HG02852 (cell line): ENCODE results near the gene TPGS1.
A peak's percentile ranks its signal among the peaks of the same experiment; 100 is the strongest.

Experiments
- ATAC-seq: cut with Tn5 transposase; IDR thresholded peaks from one replicate; pipeline ENCODE4 v1.9.1; 2021; ENCODE audit warnings: mild to moderate bottlenecking, moderate library complexity; ENCODE audit not compliant: unreplicated experiment

Gene TPGS1

DNA sequence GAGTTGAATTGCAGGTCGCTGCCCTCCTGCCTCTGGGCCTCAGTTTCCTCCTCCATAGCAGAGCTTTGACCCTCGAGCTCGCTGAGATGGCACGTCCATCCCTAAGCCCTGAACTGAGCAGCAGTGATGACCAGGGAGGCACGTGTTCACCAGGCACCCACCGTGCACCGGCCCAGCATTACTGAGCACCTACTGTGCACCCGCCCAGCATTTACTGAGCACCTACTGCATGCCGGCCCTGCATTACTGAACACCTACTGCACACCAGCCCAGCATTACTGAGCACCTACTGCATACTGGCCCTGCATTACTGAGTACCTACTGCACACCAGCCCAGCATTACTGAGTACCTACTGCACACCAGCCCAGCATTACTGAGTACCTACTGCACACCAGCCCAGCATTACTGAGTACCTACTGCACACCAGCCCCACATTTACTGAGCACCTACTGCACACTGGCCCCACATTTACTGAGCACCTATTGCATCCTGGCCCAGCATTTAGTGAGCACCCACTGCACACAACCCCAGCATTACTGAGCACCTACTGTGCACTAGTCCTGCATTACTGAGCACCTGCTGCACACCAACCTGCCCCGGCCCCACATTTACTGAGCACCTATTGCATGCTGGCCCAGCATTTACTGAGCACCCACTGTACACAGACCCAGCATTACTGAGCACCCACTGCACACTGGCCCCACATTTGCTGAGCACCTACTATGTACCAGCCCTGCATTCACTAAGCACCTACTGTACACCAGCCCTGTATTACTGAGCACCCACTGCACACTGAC, 6.3 kb downstream of the TPGS1 start:
- ATAC-seq = no peak

DNA sequence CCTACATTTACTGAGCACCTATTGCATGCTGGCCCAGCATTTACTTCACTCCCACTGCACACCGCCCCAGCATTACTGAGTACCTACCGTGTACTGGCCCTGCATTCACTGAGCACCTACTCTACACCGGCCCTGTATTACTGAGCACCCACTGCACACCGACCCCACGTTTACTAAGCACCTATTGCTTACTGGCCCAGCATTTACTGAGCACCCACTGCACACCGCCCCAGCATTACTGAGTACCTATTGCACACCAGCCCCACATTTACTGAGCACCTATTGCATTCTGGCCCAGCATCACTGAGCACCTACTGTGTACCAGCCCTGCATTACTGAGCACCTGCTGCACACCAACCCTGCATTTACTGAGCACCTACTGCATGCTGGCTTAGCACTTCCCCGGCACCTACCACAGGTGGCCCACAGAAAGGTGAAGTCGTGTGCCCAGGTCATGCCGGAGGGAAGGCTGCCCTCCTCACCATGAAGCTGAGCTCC, 6.9 kb downstream of the TPGS1 start:
- ATAC-seq = no peak

DNA sequence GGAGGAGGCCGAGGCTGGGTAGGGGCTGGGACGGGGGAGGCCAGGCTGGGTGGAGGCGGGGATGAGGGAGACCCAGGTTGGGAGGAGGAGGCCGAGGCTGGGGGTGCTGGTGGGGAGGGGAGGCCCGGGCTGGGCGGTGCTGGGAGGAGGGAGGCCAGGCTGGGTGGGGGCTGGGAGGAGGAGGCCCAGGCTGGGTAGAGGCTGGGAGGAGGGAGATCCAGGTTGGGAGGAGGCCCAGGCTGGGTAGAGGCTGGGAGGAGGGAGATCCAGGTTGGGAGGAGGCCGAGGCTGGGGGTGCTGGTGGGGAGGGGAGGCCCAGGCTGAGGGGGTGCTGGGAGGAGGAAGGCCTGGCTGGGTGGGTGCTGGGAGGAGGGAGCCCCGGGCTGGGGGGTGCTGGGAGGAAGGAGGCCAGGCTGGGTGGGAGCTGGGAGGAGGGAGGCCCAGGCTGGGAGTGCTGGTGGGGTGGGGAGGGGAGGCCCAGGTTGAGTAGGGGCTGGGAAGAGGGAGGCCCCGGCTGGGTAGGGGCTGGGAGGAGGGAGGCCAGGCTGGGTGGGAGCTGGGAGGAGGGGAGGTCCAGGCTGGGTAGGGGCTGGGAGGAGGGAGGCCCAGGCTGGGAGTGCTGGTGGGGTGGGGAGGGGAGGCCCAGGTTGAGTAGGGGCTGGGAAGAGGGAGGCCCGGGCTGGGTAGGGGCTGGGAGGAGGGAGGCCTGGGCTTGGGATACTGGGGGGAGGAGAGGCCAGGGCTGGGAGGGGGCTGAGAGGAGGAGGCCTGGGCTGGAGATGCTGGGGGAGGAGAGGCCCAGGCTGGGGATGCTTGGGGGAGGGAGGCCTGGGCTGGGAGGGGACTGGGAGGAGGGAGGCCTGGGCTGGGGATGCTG, 10.7 kb downstream of the TPGS1 start:
- no peak for ATAC-seq

DNA sequence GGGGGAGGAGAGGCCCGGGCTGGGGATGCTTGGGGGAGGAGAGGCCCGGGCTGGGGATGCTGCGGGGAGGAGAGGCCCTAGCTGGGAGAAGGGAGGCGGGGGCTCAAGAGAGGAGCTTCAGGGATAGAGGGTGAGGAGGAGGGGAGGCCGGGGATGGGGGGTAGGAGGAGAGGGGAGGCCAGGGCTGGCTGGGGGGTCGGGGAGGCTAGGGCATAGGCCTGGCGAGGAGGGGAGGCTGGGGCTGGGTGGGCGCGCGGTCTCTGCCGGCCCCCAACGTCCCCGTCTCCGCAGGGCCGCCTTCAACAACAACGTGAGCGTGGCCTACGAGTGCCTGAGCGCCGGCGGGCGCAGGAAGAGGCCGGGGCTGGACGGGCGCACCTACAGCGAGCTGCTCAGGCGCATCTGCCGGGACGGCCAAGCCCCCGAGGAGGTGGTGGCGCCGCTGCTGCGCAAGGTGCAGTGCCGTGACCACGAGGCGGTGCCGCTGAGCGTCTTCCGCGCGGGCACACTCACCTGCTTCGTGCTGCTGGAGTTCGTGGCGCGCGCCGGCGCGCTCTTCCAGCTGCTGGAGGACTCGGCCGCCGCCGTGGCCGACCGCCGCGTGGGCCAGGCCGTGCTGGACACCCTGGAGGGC, 11.4 kb downstream of the TPGS1 start:
- ATAC-seq = no peak

DNA sequence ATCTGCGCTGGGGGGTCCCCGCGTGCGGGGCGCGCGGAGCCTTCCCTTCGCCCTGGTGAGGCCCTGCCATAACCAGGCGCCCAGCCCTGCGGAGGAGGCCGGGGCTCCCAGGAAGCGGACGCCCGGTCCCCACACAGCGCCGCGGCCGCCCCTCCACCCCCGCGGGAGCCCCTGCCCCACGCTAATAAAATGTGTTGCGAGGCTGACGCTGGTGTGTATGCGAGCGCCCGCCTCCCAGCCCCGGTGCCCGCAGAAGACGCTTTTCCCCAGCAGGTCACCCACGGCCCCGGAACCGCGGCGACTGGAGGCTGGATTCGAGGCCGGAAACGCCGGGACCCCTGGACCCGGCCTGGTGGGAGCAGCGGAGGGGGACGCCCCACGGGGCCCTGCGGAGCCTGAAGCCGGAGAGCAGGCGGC, 12.2 kb downstream of the TPGS1 start:
- no peak for ATAC-seq

DNA sequence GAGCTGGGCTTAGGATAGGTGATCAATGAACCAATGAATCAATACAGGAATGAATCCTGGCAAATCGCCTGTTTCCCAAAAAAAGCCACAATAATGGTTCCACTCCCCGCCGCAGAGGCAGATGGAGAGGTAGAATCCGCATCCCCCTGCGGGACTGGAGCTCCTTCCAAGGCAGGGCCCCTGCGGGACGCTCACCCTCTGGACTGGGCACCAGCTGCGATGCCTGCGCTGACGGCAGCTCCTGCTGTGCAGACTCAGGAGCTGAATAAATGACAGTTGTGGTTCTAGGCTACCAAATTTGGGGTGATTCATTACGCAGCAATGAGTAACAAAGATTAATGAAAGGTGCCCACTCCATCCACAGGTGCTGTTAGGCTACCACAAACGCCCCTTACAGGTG, 15.4 kb downstream of the TPGS1 start:
- ATAC-seq = no peak

DNA sequence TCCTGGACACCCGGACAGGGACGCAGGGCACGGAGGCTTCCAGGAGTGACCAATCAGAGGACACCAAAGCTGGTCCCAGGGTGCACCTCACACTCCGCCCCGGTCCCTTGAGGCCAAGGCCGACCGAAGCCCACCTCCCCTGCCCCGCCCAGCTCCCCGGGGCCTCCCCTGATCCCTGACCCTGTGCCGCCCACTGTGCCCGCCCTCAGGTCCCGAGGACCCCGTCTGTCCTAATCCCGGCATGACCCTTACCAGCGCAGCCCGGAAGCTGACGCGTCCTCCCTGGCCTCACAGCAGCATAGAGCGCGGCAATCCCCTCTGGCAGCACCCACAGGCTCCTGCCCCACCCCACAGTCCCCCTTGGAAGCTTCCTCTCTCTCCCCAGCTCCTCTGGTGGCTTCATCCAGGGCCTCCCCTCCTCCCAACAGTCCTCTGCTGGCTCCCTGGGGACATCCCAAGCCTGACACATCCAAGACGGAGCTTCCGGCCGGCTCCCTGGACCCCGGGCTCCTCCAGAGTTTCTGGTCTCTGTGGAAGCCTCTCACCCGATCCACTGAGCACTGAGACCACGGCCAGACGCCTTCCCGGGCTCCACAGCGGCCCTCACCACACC, 16.9 kb downstream of the TPGS1 start:
- no peak for ATAC-seq

DNA sequence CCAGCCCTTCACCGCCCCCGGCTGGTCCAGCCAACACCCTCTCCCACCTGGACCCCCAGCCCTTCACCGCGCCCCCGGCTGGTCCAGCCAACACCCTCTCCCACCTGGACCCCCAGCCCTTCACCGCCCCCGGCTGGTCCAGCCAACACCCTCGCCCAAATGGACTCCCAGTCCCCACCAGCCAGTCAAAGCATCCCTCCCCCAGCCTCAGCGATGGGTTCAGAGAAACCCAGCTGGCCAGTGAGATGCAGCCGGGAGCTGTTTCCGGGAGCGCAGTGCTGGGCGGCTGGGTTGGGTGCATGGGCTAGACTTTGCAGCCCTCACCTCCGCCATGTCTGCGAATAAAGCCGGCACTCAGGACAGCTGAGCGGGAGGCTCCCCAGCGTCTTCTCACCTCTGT, 17.7 kb downstream of the TPGS1 start:
- no peak for ATAC-seq

DNA sequence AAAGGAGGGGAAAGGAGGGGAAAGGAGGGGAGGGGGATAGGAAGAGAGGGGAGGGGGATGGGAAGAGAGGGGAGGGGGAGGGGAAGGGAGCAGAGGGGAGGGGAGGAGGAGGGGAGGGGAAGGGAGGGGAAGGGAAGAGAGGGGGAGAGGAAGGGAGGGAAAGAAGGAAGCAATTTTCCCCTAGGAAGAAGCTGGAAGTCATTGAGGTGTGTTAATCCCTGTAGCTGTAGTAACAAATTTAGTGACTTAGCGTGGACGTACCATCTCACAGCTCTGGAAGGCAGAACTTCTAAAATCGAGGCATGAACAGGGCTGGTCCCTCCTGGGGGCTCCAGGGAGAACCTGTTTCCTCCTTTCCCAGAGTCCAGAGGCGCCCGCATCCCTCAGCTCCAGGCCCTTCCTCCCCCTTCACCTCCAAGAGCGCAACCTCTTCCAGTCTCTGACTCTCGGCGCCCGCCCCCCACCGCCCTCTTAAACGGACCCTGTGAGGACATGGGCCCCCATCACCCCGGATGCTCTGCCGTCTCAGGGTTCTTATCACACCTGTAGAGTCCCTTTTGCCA, 18.6 kb downstream of the TPGS1 start:
- ATAC-seq = no peak

DNA sequence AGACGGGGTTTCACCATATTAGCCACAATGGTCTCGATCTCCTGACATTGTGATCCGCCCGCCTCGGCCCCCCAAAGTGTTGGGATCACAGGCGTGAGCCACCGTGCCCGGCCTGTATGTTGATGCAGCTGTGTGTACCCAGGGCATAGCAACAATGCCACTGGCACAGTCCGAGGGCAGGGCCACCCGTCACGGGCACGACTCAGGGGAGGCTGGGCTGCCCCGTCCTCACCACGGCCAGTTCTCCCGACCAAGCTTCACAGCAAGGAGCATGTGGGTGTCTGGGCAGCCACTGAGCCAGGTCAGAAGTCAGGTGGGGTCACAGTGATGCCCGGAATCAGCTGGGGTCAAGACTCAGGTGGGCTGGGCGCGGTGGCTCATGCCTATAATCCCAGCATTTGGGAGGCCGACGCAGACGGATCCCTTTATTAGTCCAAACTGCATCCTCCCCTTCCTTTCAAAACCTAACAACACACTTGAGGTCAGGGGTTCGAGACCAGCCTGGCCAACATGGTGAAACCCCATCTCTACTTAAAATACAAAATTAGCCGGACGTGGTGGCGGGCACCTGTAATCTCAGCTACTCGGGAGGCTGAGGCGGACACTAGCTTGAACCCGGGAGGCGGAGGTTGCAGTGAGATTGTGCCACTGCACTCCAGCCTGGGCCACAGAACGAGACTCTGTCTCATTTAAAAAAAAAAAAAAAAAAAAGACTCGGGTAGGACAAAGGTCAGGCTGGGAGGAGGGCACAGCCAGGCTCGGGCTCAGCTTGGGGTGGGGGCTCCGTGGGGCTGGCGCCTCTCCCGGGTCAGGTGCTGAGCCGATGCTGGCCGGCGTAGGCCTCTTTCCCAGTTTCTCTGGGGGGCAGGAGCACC, 23.1 kb downstream of the TPGS1 start:
- no peak for ATAC-seq

DNA sequence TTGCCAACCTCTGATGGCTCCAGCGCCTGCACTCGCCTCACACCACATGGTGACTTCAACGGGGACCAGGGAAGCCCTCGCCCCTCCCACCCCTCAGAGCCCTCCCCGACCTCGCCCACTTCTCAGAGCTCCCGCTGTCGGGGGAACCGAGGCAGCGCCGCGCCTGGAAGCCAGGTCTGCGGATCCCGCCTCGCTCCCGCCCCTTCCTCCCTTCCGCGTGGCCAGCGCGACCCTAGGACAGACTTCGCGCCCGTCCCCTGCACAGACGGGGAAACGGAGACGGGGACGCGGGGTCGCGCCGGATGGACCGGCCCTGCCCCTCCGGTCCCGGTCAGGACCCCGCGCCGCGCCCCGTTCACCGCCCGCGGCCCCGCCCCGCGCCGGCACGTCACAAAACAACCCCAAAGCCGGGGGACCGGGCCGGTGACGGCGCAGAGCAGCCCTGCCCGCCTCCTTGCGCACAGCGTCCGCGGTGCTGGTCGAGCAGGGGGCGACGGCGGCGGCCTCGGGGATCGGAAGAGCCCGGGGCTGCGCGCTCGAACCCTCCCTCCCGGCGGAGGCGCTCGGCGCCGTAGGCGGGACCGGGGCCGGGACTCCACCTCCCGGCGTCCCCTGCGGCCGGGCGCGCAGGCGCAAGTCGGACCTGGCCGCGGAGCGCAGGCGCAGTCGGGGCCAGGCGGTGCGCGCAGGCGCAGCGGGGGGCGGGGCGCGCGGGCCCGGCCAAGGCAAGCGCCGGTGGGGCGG, 23.9 kb downstream of the TPGS1 start:
- peak; percentile 54 for ATAC-seq

DNA sequence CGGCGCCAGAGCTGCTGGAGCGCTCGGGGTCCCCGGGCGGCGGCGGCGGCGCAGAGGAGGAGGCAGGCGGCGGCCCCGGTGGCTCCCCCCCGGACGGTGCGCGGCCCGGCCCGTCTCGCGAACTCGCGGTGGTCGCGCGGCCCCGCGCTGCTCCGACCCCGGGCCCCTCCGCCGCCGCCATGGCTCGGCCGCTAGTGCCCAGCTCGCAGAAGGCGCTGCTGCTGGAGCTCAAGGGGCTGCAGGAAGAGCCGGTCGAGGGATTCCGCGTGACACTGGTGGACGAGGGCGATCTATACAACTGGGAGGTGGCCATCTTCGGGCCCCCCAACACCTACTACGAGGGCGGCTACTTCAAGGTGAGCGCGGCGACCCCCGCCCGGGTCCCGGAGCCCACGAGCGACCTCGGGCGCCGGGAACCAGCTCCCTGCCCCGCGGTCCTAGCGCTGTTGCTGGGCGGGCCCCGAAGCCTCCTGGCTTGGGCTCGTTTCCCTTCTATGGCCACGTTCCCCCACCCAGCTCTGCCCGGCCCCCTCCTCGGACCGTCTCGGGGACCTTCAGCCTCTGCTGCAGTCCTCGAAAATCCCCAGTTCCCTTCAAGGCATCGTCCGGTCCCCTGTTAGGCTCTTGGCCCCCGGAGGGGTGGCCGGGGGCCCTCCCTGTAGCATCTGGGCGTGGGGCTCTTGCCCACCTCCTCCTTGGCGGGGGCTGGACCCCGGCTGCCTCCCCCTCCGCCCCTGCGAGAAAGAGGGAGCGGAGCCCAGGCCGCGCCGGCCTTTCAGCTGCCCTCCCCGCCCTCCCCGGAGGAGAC, 24.7 kb downstream of the TPGS1 start, which contains the start of gene CDC34:
CDC34 (plus strand) TSS at position 8 of the 808 bp plus-strand sequence; CDS start at position 180, 172 bp downstream.
- peak; percentile 31 for ATAC-seq

DNA sequence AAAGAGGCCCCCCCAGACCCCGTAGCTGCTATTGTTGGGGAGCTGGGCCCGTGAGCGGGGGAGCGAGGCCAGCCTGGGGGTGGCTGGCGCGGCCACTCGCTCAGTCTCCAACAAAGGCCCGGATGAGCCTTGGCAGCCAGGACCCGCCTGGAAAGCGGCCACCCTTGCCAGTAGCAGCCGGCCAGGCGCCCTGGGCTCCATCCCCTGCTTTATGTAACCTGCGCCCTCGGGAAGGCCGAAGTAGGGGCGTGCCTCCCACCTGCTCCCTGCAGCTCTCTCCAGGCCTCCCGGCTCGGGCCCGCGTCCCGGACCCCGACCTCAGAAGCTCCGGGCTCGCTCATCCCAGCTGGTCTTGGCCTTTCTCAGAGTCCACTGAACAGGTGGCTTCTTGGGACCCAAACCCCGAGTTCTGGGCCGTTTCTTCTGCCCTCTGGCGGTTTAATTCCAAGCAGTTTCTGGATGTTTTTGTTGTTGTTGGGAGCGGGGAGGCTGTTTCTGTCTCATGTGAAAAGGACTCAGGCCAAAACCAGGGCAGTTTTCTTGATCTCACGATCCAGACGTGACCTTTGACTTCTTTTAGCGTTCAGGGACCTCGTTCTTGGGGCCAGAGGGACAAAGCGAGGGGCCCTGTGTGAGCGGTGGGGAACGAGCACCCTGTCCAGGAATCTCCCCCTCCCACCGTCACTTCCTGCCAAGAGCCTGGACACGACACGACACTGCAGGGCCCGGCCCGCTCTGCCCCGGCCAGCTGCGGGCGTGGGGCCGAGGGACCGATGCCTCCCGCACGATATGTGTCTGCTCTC, 25.5 kb downstream of the TPGS1 start:
- no peak for ATAC-seq

DNA sequence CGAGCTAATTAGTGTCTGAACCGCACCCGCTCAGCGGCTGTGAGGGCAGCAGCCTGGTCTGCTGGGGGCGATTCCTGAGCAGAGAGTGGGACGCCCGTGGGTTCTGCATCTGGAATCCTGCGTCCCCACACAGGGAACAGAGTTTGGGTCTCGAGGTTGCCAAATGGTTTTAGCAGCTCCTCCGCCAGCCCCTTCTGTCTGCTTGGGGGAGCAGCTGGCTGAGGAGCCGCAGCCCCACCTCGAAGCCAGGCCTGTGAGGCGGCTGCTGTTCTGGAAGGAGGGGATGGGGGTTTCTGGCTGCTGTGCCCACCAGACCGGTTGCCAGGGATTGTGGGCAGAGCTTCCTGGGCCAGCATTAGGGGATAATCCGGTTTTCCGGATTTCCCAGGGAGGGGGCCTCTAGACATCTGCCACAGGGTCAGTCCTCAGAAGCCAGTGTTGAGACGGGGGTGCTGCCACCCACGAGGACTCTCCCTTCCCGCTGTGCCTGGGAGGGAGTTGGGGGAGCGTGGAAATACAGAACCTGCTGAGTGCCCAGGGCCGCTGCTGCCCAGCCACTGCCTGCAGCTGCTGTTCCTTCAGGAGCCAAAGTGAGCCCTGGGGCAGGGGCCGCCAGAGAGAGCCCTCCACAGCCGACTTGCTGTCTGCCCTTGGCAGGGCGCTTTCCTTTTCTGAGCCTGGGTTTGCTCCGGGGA, 26.2 kb downstream of the TPGS1 start:
- ATAC-seq = no peak

DNA sequence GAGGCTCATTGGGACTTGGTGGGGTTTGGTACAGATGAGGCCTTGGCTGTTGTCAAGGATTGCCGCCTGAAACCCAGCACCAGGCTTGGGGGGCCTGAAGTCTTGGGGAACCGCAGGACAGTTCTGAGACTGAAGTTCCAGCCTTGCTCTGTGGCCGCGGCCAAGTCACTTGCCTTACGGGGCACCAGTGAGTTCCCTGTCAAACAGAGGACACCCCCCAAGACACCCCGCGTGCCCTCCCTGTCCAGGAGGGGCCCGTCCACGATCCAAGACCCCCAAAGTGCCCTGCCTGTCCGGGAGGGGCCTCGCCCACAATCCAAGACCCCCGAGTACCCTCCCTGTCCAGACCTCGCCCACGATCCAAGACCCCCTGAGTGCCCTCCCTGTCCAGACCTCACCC, 26.8 kb downstream of the TPGS1 start:
- no peak for ATAC-seq

DNA sequence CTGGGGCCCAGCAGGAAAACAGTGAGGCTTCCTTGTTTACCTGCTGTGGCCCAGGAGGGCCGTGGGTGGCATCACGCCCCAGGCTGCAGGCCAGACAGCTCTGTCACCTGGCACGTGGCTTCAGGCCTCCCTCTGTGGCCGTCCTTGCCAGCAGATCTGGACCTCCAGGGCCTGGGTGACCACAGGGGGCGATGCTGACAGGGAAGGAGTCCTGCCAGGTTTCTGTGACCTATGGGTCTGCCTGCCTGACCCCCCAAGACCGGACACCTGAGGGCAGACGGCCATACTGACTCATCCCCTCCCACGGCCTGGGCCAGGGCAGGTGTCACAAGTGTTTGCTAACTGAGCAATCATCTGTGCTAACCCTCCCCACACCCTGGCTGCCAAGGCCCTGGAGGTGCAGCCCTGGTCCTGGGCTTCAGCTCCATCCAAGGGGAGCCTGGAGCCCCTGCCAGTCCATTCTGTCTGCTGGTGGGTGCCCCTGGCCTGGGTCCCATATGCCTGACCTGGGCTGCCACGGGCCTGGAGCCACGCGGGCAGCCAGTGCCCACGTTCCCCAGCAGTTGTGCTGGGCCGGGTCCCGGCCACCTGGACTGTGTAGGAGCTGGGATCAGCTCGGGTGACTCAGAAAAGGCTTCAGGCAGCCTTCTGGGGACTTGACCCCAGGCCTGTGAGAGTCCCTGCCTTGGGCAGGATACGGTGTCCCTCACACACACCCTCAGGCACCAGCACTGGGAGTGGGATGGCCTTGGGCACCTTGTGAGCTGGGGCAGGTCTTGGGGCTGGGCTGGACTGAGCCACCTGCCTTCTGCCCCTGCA, 27.9 kb downstream of the TPGS1 start:
- ATAC-seq = no peak
